H1 (cell line): ENCODE data around the gene MSI2. TPM values are rescaled to one million over a fixed set of nuclear protein-coding genes. Genes with fewer than 3 reads are reported as not detected.

Source experiments
- SRF ChIP-seq: IDR thresholded peaks from 2 replicates; pipeline ENCODE4 v1.6.1; 2011; ENCODE audit warnings: mild to moderate bottlenecking, low read depth, low read length, moderate library complexity
- YY1 ChIP-seq: IDR thresholded peaks from 2 replicates; pipeline ENCODE4 v1.6.1; 2011; ENCODE audit warnings: low read depth, mild to moderate bottlenecking, low read length
- polyA plus RNA-seq, 7 experiments: library from polyadenylated mRNA; depleted of rRNA in 3 of 7; stranded (reverse) in 5 of 7; unstranded in 2 of 7; fragments of >200 nt in 5 of 7; fragments of 200-250 nt in 2 of 7; gene quantifications; 1 replicate in 5 of 7; 2 replicates in 1 of 7; 4 replicates in 1 of 7; pipeline versions ENCODE4 v1.2.1 to v1.2.3, GENCODE V29; 2011 to 2013; ENCODE audit warnings: missing spikeins in 2 of 7, mixed read lengths in 2 of 7
- total RNA-seq: library from RNA; stranded (reverse); fragmentation: NEBNext Ultra II Directional; extraction: Animal tissue kit (Norgen Biotek cat#: 25700); gene quantifications from 2 replicates; pipeline ENCODE4 v1.2.1, GENCODE V29; 2021
- TF ChIP-seq, protein P1 (sequence below), 3 experiments: IDR thresholded peaks; 1 replicate in 2 of 3; 2 replicates in 1 of 3; pipeline versions ENCODE4 v1.5.1 to v1.6.1; 2011; ENCODE audit warnings: low read length in 3 of 3, mild to moderate bottlenecking in 3 of 3, inconsistent platforms in 2 of 3, low read depth in 1 of 3, moderate library complexity in 1 of 3; ENCODE audit not compliant: insufficient read depth in 1 of 3; ENCODE audit errors: control extremely low read depth in 1 of 3
- TF ChIP-seq, protein P2 (sequence below): IDR thresholded peaks from 2 replicates; pipeline ENCODE4 v1.6.1; 2012; ENCODE audit warnings: inconsistent platforms

Gene MSI2
- total and polyA plus RNA-seq, 2 of the 8 experiments (the other 6 are each of a cell fraction or from before 2014, with no cell fraction given) = 36.7 to 80.6 TPM

DNA sequence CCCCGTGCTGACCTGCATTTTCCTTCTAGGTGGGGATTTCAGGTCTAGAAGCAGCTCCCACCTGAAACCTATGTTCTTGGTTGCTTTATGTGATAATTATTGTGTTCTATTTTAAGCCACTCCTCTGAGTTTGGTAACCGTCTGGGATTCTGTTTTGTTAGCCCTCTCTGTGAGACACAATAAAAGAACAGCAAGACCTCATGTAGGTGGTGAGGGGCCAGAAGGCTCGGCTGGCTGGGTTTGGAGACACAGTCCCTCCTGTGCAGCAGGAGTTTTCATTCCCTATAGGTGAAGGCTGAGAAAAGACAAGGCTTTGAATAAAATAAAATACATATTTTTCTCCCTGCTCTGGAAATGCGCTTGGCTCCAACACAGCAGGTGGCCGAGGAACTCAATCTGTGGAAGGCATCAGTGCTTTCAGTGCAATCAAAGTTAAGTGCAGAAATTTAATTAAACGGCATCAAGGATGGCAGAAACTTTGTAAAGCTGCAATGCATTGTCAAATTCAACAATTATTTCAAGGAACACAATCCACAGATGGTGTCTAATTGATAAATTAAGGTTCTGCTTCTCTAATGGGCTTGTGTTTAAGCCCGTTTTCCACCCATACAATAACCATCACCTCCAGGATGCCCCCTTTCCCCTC is 107.8 kb downstream of the MSI2 start (continued):
- TF ChIP-seq, protein P1, sequence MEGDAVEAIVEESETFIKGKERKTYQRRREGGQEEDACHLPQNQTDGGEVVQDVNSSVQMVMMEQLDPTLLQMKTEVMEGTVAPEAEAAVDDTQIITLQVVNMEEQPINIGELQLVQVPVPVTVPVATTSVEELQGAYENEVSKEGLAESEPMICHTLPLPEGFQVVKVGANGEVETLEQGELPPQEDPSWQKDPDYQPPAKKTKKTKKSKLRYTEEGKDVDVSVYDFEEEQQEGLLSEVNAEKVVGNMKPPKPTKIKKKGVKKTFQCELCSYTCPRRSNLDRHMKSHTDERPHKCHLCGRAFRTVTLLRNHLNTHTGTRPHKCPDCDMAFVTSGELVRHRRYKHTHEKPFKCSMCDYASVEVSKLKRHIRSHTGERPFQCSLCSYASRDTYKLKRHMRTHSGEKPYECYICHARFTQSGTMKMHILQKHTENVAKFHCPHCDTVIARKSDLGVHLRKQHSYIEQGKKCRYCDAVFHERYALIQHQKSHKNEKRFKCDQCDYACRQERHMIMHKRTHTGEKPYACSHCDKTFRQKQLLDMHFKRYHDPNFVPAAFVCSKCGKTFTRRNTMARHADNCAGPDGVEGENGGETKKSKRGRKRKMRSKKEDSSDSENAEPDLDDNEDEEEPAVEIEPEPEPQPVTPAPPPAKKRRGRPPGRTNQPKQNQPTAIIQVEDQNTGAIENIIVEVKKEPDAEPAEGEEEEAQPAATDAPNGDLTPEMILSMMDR (IDR thresholded peaks at IDR 0.05; ENCODE audit: control extremely low read depth in 1 of 3, insufficient read depth in 1 of 3, low read depth in 1 of 3, low read length in 3 of 3) = no peak
- TF ChIP-seq, protein P2, sequence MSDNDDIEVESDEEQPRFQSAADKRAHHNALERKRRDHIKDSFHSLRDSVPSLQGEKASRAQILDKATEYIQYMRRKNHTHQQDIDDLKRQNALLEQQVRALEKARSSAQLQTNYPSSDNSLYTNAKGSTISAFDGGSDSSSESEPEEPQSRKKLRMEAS = no peak
- TF ChIP-seq YY1 = no peak
- TF ChIP-seq SRF = no peak
